ENCODE data around the gene VOPP1. TPM values are rescaled to one million over a fixed set of nuclear protein-coding genes. Genes with fewer than 3 reads are reported as not detected.

VOPP1 gene
- total RNA-seq, 1 donor from 2014 or later, result 53.7 TPM

DNA sequence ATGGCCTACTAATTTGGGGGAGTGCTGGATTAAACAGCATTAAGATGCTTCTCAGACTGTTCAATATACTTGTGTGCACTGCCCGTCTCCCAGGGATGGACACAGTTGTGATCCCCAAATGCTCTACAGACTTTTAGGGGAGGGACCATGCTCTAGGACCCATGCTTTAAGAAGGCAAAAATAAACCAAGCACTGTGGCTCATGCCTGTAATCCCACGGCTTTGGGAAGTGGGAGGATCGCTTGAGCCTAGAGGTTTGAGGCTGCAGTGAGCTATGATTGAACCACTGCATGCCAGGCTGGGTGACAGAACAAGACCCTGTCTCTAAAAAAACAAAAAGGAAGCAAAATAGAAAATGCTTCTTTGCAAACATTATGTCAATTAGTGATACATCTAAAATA is 102.6 kb downstream of the VOPP1 start:
- no peaks in the 10 kb centered on the region for H3K4me1 ChIP-seq
- no peak overlapping the region for H3K4me3 ChIP-seq
- H3K9me3 ChIP-seq, result no peaks in the 10 kb centered on the region
- no peak for DNase-seq
- ATAC-seq, result no peak
- peaks cover 5% of the 10 kb centered on the region for H3K36me3 ChIP-seq
- H3K27ac ChIP-seq, result no peak overlapping the region
- TF ChIP-seq, protein P1, sequence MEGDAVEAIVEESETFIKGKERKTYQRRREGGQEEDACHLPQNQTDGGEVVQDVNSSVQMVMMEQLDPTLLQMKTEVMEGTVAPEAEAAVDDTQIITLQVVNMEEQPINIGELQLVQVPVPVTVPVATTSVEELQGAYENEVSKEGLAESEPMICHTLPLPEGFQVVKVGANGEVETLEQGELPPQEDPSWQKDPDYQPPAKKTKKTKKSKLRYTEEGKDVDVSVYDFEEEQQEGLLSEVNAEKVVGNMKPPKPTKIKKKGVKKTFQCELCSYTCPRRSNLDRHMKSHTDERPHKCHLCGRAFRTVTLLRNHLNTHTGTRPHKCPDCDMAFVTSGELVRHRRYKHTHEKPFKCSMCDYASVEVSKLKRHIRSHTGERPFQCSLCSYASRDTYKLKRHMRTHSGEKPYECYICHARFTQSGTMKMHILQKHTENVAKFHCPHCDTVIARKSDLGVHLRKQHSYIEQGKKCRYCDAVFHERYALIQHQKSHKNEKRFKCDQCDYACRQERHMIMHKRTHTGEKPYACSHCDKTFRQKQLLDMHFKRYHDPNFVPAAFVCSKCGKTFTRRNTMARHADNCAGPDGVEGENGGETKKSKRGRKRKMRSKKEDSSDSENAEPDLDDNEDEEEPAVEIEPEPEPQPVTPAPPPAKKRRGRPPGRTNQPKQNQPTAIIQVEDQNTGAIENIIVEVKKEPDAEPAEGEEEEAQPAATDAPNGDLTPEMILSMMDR (IDR thresholded peaks at IDR 0.05), result no peak
- no peaks in the 10 kb centered on the region for H3K27me3 ChIP-seq
- intact Hi-C loops (cut with DNase I), result no loop called here

DNA sequence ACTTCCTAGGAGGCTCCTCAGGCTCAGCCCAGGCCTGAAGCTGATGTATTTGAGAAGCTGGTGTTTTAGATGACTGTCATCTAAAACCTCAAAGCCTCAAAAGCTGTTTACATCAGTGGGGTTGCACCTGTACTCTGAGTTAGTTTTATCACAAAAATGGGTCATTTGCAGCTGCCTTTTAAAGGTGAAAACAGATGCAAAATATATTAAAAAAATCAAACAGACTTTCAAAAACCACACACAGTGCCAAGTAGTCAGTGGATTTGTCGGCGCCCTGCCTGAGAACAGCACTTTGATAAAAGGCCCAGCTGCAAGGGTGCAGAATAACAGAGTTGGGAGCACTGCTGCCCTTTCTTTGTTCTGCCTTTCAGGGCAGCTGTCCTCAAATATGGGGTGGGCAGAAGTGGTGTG is 103.0 kb downstream of the VOPP1 start:
- Histone ChIP-seq H3K9me3 (no peaks in the 10 kb centered on the region), H3K27me3 (no peaks in the 10 kb centered on the region), H3K4me3 (no peak overlapping the region), H3K27ac (no peak overlapping the region), H3K4me1 (no peaks in the 10 kb centered on the region), H3K36me3 (peaks cover 5% of the 10 kb centered on the region)
- DNase-seq, result no peak
- ATAC-seq, result no peak
- intact Hi-C loops (cut with DNase I), result no loop called here
- TF ChIP-seq, protein P1 (IDR thresholded peaks at IDR 0.05), result no peak

DNA sequence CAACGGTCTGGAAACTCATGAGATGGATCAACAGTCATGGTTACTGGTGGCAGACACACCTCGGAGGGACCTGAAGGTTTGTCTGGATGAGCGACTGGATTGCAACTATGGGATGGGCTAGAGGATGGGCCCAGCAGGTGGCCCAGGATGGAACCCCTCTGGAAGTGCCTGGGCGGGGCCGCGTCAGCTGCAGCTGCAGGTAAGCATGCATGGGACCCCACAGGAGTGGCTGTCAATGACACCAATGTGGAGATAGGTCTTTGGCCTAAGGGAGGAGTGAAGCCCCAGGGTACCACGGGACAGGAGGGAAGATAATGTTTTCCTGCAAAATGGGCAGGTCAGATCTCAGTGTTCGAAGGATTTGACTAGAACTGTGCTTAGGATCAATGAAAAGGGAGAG is 103.8 kb downstream of the VOPP1 start:
- DNase-seq (peak; percentile 35), ATAC-seq (no peak)
- peaks cover 5% of the 10 kb centered on the region for H3K36me3 ChIP-seq
- intact Hi-C loops (cut with DNase I), result no loop called here
- no peak overlapping the region for H3K27ac ChIP-seq
- TF ChIP-seq, protein P1 (IDR thresholded peaks at IDR 0.05), result no peak
- no peaks in the 10 kb centered on the region for H3K9me3 ChIP-seq
- H3K4me3 ChIP-seq, result no peak overlapping the region
- H3K27me3 ChIP-seq, result no peaks in the 10 kb centered on the region
- no peaks in the 10 kb centered on the region for H3K4me1 ChIP-seq

DNA sequence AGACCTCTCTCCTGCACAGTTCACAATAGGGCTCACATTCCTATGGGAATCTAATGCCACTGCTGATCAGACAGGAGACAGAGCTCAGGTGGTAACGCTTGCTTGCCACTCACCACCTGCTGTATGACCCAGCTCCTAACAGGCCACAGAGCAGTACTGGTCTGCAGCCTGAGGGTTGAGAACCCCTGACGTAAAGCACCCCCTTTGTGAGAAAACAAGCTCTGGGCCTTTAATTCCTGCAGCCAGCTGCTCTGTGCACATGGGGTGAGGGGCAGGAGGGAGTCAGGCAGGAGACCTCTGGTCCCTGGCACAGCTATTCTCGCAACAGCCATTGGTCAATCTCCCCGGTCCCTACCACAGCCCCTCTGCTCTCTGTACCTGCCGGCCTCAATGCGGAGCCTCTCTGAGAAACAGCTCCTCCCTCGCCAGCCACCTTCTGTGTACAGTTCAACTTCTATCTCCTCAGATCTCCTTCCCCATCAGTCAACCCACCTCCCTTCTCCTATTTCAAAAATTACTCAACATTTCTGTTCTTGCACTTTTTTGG is 105.2 kb downstream of the VOPP1 start:
- DNase-seq, result peak; percentile 26
- intact Hi-C loops (cut with DNase I), result no loop called here
- Histone ChIP-seq H3K27ac (no peak overlapping the region), H3K36me3 (no peaks in the 10 kb centered on the region), H3K4me3 (no peak overlapping the region), H3K4me1 (no peaks in the 10 kb centered on the region), H3K27me3 (no peaks in the 10 kb centered on the region), H3K9me3 (no peaks in the 10 kb centered on the region)
- no peak for ATAC-seq
- TF ChIP-seq, protein P1 (IDR thresholded peaks at IDR 0.05), result no peak

DNA sequence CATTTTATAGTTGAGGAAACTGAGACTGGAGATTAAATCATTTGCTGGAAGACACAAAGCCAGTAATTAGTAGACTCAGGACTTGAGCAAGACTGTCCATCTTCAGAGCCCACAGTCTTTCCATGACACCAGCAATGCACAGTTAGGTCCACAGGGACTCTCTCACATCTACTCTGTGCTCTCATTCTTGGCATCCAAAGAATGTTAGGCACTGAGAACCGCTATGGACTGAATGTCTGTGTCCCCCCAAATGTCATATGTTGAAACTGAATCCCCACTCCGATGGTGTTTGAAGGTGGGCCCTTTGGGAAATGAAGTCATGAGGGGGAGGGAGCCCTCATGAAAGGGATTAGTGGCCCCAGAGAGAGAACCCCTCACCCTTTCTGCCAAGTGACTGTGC is 106.6 kb downstream of the VOPP1 start:
- Histone ChIP-seq H3K4me1 (no peaks in the 10 kb centered on the region), H3K4me3 (no peak overlapping the region), H3K36me3 (no peaks in the 10 kb centered on the region), H3K27me3 (no peaks in the 10 kb centered on the region), H3K9me3 (no peaks in the 10 kb centered on the region), H3K27ac (no peak overlapping the region)
- no peak for DNase-seq
- intact Hi-C loops (cut with DNase I), result no loop called here
- no peak for ATAC-seq
- TF ChIP-seq, protein P1 (IDR thresholded peaks at IDR 0.05), result no peak

DNA sequence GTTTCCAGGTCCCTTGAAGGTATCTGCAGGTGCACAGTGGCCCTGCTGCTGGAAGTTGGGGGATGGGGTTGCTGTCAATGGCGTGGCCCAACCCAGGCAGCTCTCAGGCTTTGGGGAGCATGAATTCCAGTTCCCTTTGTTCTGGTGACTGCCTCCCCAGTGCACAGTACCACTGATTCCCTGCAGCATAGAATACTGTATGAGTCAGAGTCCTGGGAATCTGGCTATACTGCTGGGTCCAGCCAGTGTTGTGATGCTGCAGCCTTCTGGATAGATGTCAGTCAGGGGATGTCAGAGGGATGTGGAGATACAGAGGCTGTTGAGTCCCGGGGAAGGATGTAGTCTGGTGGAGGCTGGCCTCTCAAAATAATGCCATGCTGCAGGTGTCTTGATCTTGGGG is 107.9 kb downstream of the VOPP1 start:
- Histone ChIP-seq H3K4me3 (no peak overlapping the region), H3K27me3 (no peaks in the 10 kb centered on the region), H3K4me1 (no peaks in the 10 kb centered on the region), H3K9me3 (no peaks in the 10 kb centered on the region), H3K27ac (no peak overlapping the region), H3K36me3 (no peaks in the 10 kb centered on the region)
- no peak for ATAC-seq
- TF ChIP-seq, protein P1 (IDR thresholded peaks at IDR 0.05), result no peak
- no peak for DNase-seq
- intact Hi-C loops (cut with DNase I), result no loop called here
